PC-3 (cell line): ENCODE data around the gene MROH8.

Experiments used
- EZH2 ChIP-seq: fragments of 300-600 bp; sonication (generic); IDR thresholded peaks from one replicate; pipeline ENCODE4 v1.6.1; 2017; ENCODE audit warnings: antibody characterized with exemption, mild to moderate bottlenecking, low read length; ENCODE audit not compliant: unreplicated experiment
- EZH2phosphoT487 ChIP-seq: fragments of 300-600 bp; sonication (generic); IDR thresholded peaks from 2 replicates; pipeline ENCODE4 v1.6.1; 2018; ENCODE audit warnings: mild to moderate bottlenecking, antibody characterized with exemption, low read length, borderline replicate concordance
- TF ChIP-seq, protein P1 (sequence below): fragments of 300-600 bp; sonication (generic); conservative IDR thresholded peaks from 2 replicates; pipeline ENCODE4 v1.5.1; 2017; ENCODE audit warnings: antibody characterized with exemption, low read depth, mild to moderate bottlenecking, low read length

DNA sequence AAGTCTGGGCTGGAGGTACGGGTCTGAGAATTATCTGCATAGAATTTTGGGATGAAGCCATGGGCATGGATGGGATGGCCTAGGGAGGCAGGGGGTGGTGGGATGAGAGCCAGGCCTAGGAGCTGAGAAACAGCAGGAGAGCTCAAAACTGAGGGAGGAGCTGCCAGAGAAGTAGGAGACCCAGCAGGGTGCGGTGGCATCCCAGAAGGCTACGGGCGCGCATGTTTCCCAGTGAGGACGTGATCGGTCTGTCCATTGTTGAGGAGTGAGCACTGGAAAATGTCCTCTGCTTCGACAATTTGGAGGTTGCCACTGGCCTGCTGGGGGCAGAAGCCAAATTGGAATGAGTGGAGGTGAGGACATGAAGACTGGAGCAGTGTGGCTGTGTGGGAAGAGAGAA is 14.5 kb upstream of the MROH8 start:
- TF ChIP-seq, protein P1, sequence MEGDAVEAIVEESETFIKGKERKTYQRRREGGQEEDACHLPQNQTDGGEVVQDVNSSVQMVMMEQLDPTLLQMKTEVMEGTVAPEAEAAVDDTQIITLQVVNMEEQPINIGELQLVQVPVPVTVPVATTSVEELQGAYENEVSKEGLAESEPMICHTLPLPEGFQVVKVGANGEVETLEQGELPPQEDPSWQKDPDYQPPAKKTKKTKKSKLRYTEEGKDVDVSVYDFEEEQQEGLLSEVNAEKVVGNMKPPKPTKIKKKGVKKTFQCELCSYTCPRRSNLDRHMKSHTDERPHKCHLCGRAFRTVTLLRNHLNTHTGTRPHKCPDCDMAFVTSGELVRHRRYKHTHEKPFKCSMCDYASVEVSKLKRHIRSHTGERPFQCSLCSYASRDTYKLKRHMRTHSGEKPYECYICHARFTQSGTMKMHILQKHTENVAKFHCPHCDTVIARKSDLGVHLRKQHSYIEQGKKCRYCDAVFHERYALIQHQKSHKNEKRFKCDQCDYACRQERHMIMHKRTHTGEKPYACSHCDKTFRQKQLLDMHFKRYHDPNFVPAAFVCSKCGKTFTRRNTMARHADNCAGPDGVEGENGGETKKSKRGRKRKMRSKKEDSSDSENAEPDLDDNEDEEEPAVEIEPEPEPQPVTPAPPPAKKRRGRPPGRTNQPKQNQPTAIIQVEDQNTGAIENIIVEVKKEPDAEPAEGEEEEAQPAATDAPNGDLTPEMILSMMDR, result no peak
- TF ChIP-seq EZH2 (no peak), EZH2phosphoT487 (no peak)
